ENCODE measurements around the gene NOS3.
"Not testable (repeated sequence)": the region's sequence is repeated elsewhere in the genome, so short reads cannot be mapped to it uniquely, and the experiment has no call there.

DNA sequence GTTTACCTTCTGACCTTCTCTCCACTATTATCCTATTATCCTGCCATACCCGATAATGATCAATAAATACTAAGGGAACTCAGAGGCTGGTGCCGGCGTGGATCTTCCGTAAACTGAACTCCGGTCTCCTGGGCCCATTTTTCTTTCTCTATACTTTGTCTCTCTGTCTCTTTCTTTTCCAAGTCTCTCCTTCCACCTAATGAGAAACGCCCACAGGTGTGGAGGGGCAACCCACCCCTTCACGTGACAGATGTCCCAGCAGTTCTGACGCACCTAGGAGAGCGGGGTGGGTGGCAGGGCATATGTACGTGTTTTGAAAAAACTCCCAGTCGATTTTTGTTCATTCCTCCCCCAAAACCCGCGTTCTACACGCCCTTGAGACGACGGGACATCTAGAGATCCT, 36.9 kb downstream of the NOS3 start:
- TF ChIP-seq, protein P1, sequence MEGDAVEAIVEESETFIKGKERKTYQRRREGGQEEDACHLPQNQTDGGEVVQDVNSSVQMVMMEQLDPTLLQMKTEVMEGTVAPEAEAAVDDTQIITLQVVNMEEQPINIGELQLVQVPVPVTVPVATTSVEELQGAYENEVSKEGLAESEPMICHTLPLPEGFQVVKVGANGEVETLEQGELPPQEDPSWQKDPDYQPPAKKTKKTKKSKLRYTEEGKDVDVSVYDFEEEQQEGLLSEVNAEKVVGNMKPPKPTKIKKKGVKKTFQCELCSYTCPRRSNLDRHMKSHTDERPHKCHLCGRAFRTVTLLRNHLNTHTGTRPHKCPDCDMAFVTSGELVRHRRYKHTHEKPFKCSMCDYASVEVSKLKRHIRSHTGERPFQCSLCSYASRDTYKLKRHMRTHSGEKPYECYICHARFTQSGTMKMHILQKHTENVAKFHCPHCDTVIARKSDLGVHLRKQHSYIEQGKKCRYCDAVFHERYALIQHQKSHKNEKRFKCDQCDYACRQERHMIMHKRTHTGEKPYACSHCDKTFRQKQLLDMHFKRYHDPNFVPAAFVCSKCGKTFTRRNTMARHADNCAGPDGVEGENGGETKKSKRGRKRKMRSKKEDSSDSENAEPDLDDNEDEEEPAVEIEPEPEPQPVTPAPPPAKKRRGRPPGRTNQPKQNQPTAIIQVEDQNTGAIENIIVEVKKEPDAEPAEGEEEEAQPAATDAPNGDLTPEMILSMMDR (conservative IDR thresholded peaks at IDR 0.05; ENCODE audit: low read depth, low read length) = not testable (repeated sequence)
- TF ChIP-seq EZH2 (IDR thresholded peaks at IDR 0.05; ENCODE audit: low read length, unreplicated experiment) = not testable (repeated sequence)
